UCSD-AML1 (cell line): Measurements from ENCODE around the gene EIPR1.

ENCODE experiments used
- DNase-seq: peaks from one replicate; lab custom pipeline; 2025; ENCODE audit not compliant: unreplicated experiment; lab: John Stamatoyannopoulos, UW

The EIPR1 gene

DNA sequence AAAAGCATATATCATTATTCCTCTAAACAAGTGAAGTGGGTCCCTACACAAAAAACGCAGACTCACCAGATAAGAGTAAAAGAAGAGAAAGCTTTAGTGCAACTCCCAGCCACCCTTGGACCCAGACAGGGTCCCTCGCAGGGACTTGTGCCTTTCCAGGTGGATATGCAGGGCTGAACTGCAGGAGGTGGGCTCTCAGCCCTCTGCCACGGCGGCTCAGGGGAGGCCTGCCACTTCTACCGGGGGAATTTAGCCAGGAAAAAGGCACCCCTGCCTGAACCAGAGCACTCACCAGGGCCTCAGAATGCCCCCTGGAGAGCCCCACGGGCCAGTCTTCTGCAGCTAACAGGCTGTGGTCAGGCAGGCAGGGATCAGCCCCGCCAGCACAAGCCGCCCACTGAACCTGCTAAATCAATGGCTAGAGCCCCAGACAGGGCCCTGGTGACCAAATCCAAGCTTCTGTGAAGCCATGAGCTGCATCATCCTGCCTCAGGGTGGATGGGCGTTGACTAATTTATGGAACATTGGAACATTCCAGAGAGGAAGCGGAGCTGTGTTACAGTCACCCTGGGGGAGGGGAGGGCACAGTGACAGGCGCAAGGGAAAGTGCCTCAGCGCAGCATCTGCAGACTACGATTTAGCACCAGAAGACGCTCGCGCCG, 209.3 kb downstream of the EIPR1 start:
- DNase-seq, result no peak

DNA sequence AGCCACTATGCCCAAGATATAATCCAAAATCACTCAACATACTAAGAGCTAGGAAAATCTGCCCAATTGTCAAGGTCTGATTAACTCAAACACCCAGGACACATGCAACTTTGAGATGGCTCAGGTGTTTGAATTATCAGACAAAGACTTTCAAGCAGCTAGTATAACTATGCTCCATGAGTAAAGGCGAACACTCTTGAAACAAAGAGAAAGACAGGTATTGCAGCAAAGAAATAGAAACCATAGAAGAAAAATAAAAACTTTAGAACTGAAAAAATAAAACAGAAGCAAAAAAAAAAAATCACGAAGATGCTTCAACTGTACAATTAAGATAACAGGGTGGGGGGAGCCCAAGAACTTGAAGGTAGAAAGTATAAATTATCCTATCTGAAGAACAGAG, 214.2 kb downstream of the EIPR1 start:
- DNase-seq, result no peak

DNA sequence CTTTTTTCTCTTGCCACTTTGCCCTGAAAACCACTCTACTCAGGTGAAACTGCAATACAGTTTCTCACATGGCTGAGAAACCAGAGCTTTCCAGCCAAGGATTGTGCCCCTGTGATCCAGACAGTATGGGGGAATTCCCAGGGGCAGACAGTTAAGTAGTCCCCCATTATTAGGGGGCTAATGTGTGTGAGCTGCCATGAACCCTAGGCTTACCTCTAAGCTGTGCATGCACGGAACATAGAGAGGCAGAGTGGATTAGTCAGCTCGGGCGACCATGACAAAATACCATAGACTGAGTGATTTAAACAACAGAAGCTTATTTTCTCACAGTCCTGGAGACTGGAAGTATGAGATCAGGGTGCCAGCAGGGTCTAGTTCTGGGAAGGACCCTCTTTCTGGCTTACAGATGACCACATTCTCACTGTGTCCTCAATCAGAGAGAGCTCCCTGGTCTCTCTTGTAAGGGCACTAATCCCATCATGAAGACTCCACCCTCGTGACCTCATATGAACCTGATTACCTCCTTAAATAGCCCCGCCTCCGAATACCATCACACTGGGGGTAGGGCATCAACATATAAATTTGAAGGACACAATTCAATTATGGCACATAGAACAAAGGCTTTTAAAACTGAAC, 215.1 kb downstream of the EIPR1 start:
- no peak for DNase-seq

DNA sequence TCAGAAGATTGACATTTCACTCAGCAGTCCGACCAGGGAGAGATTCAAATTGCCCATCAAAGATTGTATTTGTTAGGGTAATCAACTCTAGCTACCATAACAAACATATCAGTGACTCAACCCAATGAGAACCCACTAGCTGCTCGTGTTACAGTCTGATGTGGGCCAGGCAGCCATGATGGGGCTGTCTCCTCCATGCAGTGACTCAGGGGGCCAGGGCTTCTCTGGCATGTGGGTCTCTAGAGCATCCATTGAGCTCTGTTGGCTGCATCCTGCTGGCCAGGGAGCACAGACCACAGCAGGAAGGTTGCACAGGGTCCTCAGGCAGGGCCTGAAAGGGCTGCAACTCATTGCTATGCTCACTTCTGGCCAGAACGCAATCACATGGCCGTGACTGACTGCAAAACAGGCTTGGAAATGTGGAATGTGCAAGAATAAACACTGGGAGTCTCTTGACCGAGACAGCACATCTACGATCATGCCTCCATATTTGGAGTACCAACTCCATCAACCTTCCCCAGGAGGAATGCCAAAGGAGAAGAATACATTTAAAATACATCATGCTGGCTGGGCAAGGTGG, 216.8 kb downstream of the EIPR1 start:
- DNase-seq, result no peak

DNA sequence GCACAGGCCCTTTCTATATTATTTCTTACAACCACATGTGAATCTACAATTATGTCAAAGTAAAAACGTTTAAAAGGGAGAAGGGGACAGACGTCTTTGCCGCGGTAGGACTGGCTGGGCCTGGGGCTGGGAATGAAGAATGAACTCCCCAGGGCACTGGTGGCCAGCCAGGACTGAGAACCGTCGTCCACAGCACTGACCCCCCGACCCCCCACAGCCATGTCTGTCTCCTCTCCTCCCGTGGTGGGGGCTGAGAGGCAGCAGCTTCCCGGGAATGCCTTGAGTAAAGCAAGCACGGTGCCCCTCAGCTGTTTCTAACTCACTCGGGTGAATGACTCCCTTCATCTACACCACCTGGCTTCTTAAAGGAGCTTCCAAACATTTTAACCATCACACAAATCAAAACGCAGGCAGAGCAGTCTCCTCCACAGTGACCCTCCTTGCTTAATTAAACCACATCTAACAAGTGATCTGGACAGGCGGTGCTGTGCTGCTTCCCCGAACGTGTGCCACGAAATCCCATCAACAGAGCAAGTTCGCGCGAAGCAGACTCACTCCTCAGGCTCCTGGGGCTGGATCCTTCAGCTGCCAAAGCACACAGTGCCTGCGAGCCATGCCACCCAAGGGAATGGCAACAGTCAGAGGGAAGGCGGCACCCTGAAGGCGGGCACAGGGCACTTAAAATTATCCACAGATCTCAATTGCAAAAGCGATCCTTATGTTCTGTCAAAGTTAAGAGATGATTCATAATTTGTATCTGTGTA, 217.7 kb downstream of the EIPR1 start:
- no peak for DNase-seq

DNA sequence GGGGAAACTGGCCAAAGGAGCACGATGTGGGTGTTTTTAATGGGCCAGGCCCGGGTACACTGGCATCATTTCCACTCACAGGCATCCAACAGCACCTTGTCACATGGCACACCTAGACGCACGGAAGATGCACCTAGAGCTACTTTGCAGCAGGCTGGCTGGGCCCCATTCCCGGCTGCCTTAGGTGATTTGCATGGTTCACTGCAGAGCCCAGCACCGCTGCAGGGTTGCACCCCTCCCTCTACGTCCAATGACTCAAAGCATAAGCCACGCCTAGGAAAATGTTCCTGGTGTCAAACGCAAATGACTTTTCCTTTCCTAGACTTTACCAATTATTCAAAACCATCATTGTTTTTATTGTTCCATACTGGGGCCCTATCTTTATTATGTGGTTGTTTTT, 222.9 kb downstream of the EIPR1 start:
- DNase-seq, result no peak

DNA sequence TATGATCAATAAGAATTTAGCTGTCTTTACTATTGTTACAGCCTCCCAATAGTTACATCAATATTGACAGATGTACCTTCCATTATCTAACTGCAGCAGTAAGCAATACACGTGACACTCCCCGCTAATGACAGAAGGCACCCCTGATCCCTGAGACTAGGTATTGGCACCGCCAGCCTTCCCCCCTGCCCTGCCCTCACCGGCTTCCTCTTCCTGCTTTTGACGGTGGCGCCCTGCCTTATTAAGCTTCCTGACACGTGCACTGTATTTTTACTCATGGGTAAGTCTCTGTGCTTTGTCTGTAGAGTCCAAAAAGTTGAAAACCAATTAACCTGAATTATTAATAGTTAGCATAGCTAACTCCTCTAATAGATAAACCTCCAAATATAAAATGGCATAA, 223.5 kb downstream of the EIPR1 start:
- no peak for DNase-seq

DNA sequence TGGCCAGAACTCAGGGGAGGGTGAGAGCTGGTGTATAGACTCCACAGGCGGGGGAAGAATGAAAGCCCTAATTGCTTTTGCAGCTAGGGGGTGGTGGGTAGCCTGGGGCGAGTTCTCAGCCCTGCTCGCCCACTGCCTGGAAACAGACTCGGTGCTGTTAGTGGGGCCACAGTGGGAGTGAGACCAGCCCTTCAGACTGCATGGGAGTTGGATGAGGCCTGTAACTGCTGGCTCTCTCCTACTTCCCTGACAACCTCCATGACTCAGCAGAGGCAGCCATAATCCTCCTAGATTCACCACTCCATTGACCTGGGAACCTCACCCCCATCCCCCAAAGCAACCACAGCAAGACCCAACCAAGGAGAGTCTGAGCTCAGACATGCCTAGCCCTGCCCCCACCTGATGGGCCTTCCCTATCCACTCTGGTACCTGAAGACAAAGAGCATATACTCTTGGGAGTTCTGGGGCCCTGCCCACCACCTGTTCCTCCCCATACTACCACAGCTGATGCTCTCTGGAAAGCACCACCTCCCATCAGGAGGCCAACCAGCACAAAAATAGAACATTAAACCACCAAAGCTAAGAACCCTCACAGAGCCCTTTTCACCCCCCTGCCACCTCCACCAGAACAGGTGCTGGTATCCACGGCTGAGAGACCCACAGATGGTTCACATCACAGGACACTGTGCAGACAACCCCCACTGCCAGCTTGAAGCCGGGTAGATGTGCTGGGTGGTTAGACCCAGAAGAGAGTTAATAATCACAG, 226.3 kb downstream of the EIPR1 start:
- no peak for DNase-seq

DNA sequence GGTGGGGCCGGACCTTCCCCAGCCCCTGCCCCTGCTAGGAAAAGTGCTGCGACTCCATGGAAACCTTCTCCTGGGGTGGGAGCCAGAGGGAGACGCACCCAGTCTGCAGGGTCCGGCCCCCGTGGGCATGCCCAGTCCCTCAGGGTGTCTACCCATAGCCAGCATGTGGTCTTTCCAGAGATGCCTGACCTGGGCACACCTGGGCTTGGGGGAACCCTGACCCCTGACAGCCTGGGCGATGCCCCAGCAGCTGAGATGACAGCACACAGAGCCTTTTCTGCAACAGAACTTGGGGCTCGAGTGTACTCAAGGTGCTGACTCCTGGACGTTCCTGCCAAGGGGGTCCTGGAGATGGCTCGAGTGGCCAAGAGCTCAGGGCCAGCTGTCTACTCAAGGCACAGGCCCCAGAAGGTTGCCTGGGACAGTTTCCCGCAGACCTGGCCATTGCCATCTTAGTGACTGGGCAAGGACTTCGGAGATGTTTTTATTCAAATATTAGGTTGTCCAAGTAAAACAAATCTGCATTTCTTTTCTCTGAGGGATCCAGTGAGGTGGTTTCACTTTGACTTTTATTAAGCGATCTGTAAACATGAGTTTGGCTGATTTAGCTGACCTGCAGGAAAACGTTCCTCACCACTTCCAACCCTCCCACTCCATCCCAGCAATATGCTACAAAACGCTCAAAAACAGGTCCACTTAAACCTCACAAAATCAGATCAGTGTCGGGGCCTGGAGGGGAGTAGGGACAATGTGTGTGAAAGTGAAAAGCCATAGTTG, 228.0 kb downstream of the EIPR1 start:
- DNase-seq, result no peak

DNA sequence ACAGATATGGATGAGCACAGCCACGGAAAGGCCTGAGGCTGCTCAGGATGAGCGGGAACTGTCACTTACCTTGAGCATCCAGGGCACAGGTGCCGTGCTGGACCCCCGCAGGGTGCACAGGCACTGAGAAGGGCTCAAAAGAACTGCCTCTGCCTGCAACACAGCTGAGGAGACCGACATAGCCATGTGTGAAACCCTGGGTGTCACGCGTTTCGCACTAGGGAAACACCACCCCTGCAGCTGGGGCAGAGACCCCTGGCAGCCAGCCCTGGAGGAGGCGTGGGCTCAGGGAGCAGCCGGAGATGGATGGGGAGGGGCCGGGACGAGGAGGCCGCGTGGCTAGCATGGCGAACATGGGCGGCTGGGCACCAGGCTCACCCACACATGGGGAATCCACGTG, 228.9 kb downstream of the EIPR1 start:
- no peak for DNase-seq

DNA sequence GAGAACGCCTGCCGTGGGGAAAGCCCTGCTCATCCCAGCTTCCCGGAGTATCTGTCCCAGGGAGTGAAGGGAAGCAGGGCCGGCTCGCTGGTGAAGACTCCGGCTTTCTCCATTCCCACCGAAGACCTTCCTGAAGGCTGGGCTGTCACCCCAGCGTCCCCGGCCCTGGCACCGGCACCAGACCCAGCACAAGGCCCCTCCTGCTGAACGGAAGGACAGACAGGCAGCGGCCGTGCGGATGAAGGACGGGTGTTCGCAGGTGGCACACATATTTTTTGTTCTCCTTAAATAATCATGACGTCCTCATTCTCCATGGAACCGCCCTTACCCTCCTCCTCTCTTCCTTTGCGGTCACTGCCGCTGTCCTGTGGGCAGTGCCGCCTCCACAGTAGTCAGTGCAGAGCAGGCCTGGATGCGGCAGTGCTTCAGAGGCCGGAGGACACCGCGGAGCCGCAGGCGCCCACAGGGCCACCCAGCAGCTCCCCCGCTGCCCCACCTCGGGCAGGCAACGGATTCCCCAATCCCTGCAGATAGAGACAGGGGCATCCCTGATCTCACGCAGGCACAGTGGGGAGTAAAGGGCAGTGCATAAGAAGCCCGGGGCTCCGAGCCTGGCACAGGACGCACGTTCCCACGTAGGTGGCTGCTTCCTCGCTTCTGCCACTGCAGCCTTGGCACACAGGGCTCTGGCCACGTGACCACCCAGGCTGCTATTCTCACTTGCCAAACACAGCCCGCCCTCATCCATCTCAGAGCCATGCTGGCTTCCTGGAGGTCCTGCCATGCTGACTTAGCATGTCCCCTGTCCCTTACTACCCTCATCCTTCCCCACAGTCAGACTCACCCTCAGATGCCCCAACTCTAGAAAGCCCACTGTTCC, 229.7 kb downstream of the EIPR1 start:
- no peak for DNase-seq

DNA sequence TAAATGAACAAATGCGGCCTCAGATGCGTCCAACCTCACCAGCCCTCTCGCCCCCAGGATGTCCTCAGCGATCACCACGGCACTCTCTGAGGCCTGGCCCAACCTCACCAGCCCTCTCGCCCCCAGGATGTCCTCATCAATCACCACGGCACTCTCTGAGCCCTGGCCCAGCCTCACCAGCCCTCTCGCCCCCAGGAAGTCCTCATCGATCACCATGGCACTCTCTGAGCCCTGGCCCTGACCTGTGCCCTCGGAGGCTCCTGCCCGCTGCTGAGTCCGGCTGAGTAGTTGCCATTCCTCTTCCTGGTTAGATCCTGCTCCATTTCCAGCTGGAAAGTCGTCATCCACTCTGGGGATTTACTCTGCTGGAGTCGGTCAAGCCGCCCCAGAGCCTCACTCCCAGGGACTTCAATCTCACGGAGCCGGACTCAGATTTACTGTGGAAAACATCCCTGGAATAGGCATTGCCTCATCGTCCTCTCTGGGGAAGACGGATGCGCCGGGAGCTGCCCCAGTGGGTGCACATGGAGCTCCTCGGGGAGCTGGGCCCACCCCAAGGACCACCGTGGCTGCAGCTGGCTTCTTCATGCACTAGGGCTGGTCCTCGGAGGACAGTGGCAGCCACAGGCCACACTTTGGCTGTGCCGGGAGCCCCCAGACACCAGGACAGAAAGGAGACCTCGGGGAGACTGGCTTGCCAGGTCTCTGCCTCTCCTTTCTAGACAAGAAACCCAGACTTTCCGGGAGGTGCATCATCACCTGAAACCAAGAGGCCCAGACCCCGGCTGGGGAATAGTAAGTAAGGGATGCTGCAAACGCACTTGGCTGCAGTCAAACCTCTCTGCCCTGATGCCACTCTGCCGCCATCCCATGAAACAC, 230.6 kb downstream of the EIPR1 start:
- DNase-seq, result no peak

DNA sequence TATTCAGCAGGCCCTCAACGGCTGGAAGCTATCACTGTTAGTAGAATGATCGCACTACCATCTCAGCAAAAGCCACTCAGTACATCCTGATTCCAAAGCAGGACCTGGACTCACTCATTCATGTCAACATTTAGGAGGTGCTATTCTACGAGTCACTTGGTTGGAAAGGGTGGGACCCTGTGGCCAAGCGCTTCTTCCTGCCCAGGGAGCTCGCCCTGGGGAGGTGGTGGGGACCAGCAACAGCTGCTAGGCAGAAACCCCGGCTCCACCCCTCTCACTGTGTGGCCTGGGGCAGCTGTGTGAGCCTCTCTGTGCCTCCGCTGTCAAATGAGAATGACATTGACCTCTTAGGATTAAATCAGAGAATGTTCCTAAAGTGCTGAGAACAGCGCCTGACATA, 231.4 kb downstream of the EIPR1 start:
- no peak for DNase-seq

DNA sequence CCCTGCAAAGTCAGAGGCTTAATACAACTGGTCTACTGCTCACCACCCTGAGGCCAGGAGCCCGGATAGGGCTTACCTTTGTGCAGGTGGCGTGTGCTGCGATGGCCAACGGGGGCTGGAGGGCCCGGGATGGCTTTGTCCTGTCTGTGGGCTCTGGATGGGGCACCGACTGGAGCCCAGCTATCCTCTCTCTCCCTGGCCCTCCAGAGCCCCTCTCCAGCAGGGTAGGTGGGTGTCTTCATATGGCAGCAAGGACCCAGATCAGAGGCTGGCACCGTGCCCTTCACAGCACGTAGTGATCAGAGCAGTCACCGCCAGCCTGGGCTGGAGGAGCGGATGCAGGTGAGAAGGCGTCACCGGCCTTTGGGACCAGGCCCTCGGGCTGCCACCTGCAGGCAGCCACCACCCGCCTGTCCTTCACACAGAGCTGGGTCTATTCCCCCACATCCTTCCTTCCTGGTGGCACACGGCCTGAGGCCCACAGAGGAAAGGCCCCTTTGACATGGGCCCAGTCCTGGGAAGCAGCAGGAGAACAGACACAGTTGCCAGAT, 232.1 kb downstream of the EIPR1 start:
- no peak for DNase-seq

DNA sequence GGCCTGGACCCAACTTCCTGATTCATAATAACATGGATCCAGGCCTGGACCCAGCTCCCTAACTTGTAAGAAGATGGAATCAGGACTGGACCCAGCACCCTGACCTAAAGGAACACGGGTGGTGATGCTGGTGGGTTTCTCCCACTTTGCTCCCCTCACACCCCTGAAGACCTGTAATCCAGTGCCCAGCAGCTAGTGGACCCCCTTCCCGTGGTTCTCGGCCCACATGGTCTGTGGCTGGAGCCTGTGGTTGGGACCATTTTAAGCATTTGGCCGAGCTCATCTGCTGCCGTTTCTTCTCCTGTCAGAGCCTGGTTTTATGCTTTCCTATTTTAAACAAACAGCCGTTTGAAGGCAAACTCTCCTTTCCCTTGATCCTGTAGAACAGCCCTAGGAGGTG, 232.8 kb downstream of the EIPR1 start:
- DNase-seq, result no peak

DNA sequence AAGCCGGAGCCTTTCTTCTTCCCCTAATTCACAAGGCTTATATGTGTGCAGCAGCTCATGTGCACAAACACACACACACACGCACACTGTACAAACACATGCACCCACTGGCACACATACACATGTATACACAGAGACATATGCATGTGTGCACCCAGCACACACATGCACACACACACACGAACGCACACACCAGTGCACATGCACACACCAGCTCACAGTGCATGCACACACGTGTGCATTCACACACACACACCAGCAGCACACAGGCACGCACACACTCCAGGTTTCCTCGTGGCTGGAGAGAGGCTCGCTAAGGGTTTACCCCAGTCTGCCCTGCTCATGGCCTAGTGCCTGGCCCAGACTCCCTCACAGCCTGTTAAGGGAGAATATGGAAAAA, 234.0 kb downstream of the EIPR1 start:
- DNase-seq, result no peak

DNA sequence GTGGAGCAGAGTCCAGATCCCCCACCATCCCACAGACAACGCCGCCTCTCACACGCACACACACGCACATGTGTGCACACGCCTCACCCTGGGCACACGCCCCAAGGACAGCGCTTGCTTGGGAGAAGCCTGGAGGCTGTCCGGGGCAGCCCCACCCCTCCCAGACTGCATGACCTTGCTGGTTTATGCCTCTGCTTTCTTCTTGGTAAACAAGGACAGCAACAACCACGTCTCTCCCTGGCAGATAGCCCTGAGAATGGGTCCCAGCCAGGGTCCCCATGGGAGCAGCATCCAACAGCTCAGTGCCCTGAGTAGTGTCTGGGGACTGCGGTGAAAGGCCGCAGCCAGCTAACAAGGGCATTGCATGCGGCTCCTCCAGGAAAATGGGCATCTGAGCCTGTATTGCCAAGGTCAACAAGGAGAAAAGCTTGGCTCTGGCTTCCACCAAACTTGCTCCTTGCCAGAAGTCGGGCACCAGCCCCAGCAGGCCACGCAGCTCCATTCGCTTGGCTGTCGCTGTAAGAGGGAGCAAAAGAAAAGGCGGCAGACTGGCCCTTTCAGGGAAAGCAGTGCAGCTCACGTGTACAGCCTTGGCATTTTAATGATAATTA, 234.6 kb downstream of the EIPR1 start:
- DNase-seq, result no peak

DNA sequence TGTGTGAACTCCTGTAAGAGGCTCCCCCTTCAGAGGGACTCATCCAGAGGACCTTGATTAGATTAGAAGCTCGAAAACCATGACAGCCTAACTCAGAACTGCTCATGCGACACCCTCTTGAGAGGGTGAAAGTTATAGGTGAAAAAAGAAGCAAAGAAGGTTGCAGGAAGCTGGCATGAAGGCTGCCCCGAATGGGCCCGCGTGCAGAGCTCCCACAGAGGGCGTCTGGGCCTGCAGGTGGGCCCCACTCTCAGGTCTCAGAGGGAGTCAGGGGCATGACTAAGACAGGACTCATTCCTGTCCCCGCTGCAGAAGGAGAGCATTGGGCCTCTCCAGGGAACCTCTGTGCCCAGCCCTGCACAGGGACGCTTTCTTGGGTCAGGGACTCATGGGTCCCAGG, 235.4 kb downstream of the EIPR1 start:
- no peak for DNase-seq
